Measurements from ENCODE around the gene SUSD3.
"Not testable (repeated sequence)": the region's sequence is repeated elsewhere in the genome, so short reads cannot be mapped to it uniquely, and the experiment has no call there.

Gene SUSD3

GRCh38 chr9:93058355-93059010 lies at the start of gene SUSD3:
SUSD3 (plus strand) TSS chr9:93058701; CDS start chr9:93058743, 42 bp downstream.
- no peak for DNase-seq (ENCODE audit: low read depth)

- DNase-seq (ENCODE audit: low read depth): no peak
Observed at GRCh38 chr9:93009337-93010015, 49.0 kb upstream of the SUSD3 start.

GRCh38 chr9:93010056-93010455 lies 48.4 kb upstream of the SUSD3 start:
- no peak for DNase-seq (ENCODE audit: low read depth)

- no peak for DNase-seq (ENCODE audit: low read depth)
Observed at GRCh38 chr9:93010704-93011103, 47.8 kb upstream of the SUSD3 start.

GRCh38 chr9:93011114-93011513 lies 47.4 kb upstream of the SUSD3 start:
- no peak for DNase-seq (ENCODE audit: low read depth)

- no peak for DNase-seq (ENCODE audit: low read depth)
Observed at GRCh38 chr9:93012963-93013855, 45.3 kb upstream of the SUSD3 start.

GRCh38 chr9:93013856-93014582 lies 44.5 kb upstream of the SUSD3 start:
- no peak for DNase-seq (ENCODE audit: low read depth)

GRCh38 chr9:93015190-93015589 lies 43.3 kb upstream of the SUSD3 start:
- not testable (repeated sequence) for DNase-seq (ENCODE audit: low read depth)

- no peak for DNase-seq (ENCODE audit: low read depth)
Observed at GRCh38 chr9:93017621-93018020, 40.9 kb upstream of the SUSD3 start.

- no peak for DNase-seq (ENCODE audit: low read depth)
Observed at GRCh38 chr9:93020151-93020550, 38.4 kb upstream of the SUSD3 start.

- no peak for DNase-seq (ENCODE audit: low read depth)
Observed at GRCh38 chr9:93020771-93021670, 37.5 kb upstream of the SUSD3 start.

GRCh38 chr9:93022066-93022465 lies 36.4 kb upstream of the SUSD3 start:
- DNase-seq (ENCODE audit: low read depth): no peak

GRCh38 chr9:93022721-93023520 lies 35.6 kb upstream of the SUSD3 start:
- DNase-seq (ENCODE audit: low read depth): no peak

GRCh38 chr9:93023521-93023815 lies 35.0 kb upstream of the SUSD3 start:
- no peak for DNase-seq (ENCODE audit: low read depth)

- no peak for DNase-seq (ENCODE audit: low read depth)
Observed at GRCh38 chr9:93024646-93024910, 33.9 kb upstream of the SUSD3 start.

- no peak for DNase-seq (ENCODE audit: low read depth)
Observed at GRCh38 chr9:93024986-93025630, 33.4 kb upstream of the SUSD3 start.

GRCh38 chr9:93025736-93026135 lies 32.8 kb upstream of the SUSD3 start:
- DNase-seq (ENCODE audit: low read depth): no peak

GRCh38 chr9:93026640-93027039 lies 31.9 kb upstream of the SUSD3 start:
- no peak for DNase-seq (ENCODE audit: low read depth)

- no peak for DNase-seq (ENCODE audit: low read depth)
Observed at GRCh38 chr9:93027750-93028149, 30.8 kb upstream of the SUSD3 start.

- DNase-seq (ENCODE audit: low read depth): no peak
Observed at GRCh38 chr9:93028448-93029006, 30.0 kb upstream of the SUSD3 start.
